Uterus (tissue), 4 donors: ENCODE data around the gene TBC1D32. TPM values are rescaled to one million over a fixed set of nuclear protein-coding genes. Genes with fewer than 3 reads are reported as not detected.
A peak's percentile ranks its signal among the peaks of the same experiment; 100 is the strongest.
"Not testable (repeated sequence)": the region's sequence is repeated elsewhere in the genome, so short reads cannot be mapped to it uniquely, and the experiment has no call there.

ENCODE experiments used
- DNase-seq, 2 donors: peaks; one replicate each; pipeline ENCODE4 v3.0.0-alpha.2; 2019 to 2020
- H3K27ac ChIP-seq, 2 donors: fragments of 200-600 bp; sonication (generic); 1 replicate in 1 of 2; 2 replicates in 1 of 2; pipeline ENCODE4 v1.5.1; 2016 to 2018
- H3K27me3 ChIP-seq, 2 donors: fragments of 200-600 bp; sonication (generic); one replicate each; pipeline ENCODE4 v1.5.1; 2018 to 2019; ENCODE audit warnings: control low read depth in 1 of 2
- H3K36me3 ChIP-seq, 2 donors: fragments of 200-600 bp; sonication (generic); one replicate each; pipeline ENCODE4 v1.5.1; 2019; ENCODE audit warnings: control low read depth in 1 of 2
- H3K4me1 ChIP-seq, 2 donors: fragments of 200-600 bp; sonication (generic); one replicate each; pipeline ENCODE4 v1.5.1; 2018 to 2019; ENCODE audit warnings: control low read depth in 1 of 2
- H3K4me3 ChIP-seq, 2 donors: fragments of 200-600 bp; sonication (generic); 1 replicate in 1 of 2; 2 replicates in 1 of 2; pipeline ENCODE4 v1.5.1; 2018 to 2019; ENCODE audit warnings: mild to moderate bottlenecking in 1 of 2
- H3K9me3 ChIP-seq, 2 donors: fragments of 200-600 bp; sonication (generic); one replicate each; pipeline ENCODE4 v1.5.1; 2019; ENCODE audit warnings: control low read depth in 1 of 2
- CTCF ChIP-seq, 4 experiments: fragments of 200-600 bp in 2 of 4; fragments of 450-650 bp in 2 of 4; sonication (generic) in 2 of 4; IDR thresholded peaks; one replicate each; pipeline ENCODE4 v1.5.1; 2016 to 2019; ENCODE audit warnings: antibody characterized with exemption in 4 of 4, mild to moderate bottlenecking in 2 of 4, moderate library complexity in 1 of 4
- POLR2A ChIP-seq, 2 donors: fragments of 450-650 bp; IDR thresholded peaks; one replicate each; pipeline ENCODE4 v1.6.1; 2016; ENCODE audit warnings: antibody characterized with exemption in 2 of 2, mild to moderate bottlenecking in 1 of 2, moderate library complexity in 1 of 2
- intact Hi-C: fragments of 100-400 bp; cut with DNase I; formaldehyde crosslinking; loops from one replicate; pipeline ENCODE4 v1.15.1; 2023; ENCODE audit warnings: low total_unique reads
- total RNA-seq, 4 donors: library from RNA; depleted of rRNA in 3 of 4; stranded (reverse); fragments of >200 nt in 3 of 4; gene quantifications; one replicate each; pipeline versions ENCODE4 v1.1.0 to v1.2.4, GENCODE V29; 2014 to 2023
- donor health status: DM: yes; HTN: yes; CAD: no.

The TBC1D32 gene
- total RNA-seq, 4 donors from 2014 or later = 2.1 to 73.0 (median 10.1) TPM

- TF ChIP-seq POLR2A (IDR thresholded peaks at IDR 0.05) (no peak), CTCF (IDR thresholded peaks at IDR 0.05) (no peak)
- Histone ChIP-seq H3K4me3 (no peak overlapping the region), H3K4me1 (no peaks in the 10 kb centered on the region), H3K36me3 (no peaks in the 10 kb centered on the region), H3K9me3 (no peaks in the 10 kb centered on the region), H3K27ac (no peak overlapping the region), H3K27me3 (no peaks in the 10 kb centered on the region)
- intact Hi-C loops = no loop called here
- DNase-seq = no peak
These were observed 4.1 kb upstream of the TBC1D32 start for GRCh38 chr6:121338366-121338765.

DNA sequence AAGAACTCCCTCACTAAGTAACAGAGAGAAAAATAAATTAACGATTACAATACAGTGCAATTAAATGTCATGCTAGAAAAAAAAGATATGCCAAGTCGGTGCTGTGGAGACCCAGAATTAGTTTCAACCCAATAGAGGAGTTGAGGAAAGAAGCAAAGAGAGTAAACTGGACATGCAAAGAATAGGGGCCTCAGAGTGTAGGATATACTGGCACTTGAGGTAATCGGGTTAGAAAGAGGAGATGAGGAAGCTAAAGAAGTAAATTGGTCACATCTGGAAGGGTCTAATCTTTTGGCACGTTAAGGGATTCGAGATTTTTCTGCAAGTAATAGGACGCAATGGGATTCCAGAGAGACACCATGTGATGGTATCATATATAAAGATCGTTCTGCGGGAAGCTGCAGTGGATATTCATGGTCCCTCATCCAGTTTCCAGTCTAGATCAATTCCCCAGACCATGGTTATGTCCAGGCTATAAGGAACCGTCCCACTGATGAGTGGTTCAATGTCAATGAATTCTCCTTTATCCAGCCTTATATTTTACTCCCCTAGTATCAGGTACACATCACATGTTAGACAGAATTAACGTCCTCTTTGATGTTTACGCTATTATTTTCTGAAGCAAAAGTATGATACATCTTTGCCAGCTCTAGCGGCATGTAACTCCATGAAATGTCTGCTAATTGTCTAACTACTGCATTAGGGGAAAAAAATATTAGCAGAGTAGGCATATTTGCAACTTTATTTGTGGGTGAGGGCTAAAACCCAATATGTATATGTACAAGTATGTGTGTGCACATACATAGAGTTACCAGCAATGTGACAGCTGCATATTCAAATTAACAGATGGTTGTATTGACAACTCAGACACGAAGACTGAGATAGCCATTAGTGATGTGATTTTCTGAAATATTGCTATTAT lies 1.1 kb upstream of the TBC1D32 start:
- no peak for DNase-seq
- Histone ChIP-seq H3K9me3 (no peaks in the 10 kb centered on the region), H3K27ac (peak overlapping the region; percentile 94 to 98), H3K4me3 (peak overlapping the region; percentile 64 to 65), H3K4me1 (no peaks in the 10 kb centered on the region), H3K27me3 (no peaks in the 10 kb centered on the region), H3K36me3 (no peaks in the 10 kb centered on the region)
- no peak for TF ChIP-seq POLR2A (IDR thresholded peaks at IDR 0.05)
- TF ChIP-seq CTCF (IDR thresholded peaks at IDR 0.05) = no peak
- intact Hi-C loops = no loop called here

GRCh38 chr6:121333694-121334093 lies 586 bp downstream of the TBC1D32 start:
- intact Hi-C loops, H3K27me3 ChIP-seq, H3K9me3 ChIP-seq, H3K4me1 ChIP-seq, H3K36me3 ChIP-seq: not testable (repeated sequence)
- Histone ChIP-seq H3K27ac (peak overlapping the region; percentile 94 to 98), H3K4me3 (peak overlapping the region in 1 of 2 donors; percentile 65)
- DNase-seq = peak; percentile 14 to 18

GRCh38 chr6:121333196-121333595 lies 1.1 kb downstream of the TBC1D32 start:
- no peak for DNase-seq
- intact Hi-C loops = no loop called here
- Histone ChIP-seq H3K9me3 (no peaks in the 10 kb centered on the region), H3K4me3 (no peak overlapping the region), H3K27me3 (no peaks in the 10 kb centered on the region), H3K27ac (no peak overlapping the region), H3K36me3 (no peaks in the 10 kb centered on the region), H3K4me1 (no peaks in the 10 kb centered on the region)
- no peak for TF ChIP-seq CTCF (IDR thresholded peaks at IDR 0.05)
- TF ChIP-seq POLR2A (IDR thresholded peaks at IDR 0.05) = no peak

DNA sequence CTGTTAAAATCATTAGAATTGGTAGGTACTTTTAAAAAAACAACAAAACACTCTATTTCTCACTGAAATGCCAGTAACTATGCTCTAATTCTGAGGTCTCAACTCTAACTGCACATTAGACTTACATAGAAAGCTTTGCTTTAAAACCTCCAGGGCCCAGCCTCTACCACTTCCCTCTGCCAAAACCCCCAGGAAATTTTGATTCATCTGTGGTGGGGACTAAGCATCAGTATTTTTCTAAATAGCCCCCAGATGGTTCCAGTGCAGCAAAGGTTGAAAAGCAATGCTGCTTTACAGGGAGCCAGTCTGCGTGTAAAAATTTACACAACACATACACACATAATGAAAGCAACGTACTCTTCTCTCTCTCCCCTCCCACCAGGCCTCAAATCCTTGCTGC lies 3.8 kb downstream of the TBC1D32 start:
- intact Hi-C loops = no loop called here
- Histone ChIP-seq H3K27me3 (no peaks in the 10 kb centered on the region), H3K36me3 (no peaks in the 10 kb centered on the region), H3K9me3 (no peaks in the 10 kb centered on the region), H3K4me1 (no peaks in the 10 kb centered on the region), H3K27ac (no peak overlapping the region), H3K4me3 (no peak overlapping the region)
- no peak for TF ChIP-seq CTCF (IDR thresholded peaks at IDR 0.05)
- no peak for TF ChIP-seq POLR2A (IDR thresholded peaks at IDR 0.05)
- no peak for DNase-seq
